Osteocyte (in vitro differentiated cells): ENCODE measurements around the gene RCCD1. TPM values are rescaled to one million over a fixed set of nuclear protein-coding genes. Genes with fewer than 3 reads are reported as not detected.
"Not testable (repeated sequence)": the region's sequence is repeated elsewhere in the genome, so short reads cannot be mapped to it uniquely, and the experiment has no call there.

Source experiments
- DNase-seq: peaks from one replicate; pipeline ENCODE4 v3.0.0; 2021; ENCODE audit warnings: mixed read lengths; ENCODE audit not compliant: unreplicated experiment; ENCODE audit errors: extremely low spot score
- H3K27ac Mint-ChIP-seq: one replicate; pipeline ENCODE4 v1.8.0; 2021; ENCODE audit warnings: mild to moderate bottlenecking, mixed read lengths; ENCODE audit not compliant: unreplicated experiment
- H3K27me3 Mint-ChIP-seq: one replicate; pipeline ENCODE4 v1.8.0; 2021; ENCODE audit warnings: mixed read lengths; ENCODE audit not compliant: unreplicated experiment
- H3K36me3 Mint-ChIP-seq: one replicate; pipeline ENCODE4 v1.8.0; 2021; ENCODE audit warnings: mixed read lengths; ENCODE audit not compliant: unreplicated experiment
- H3K4me1 Mint-ChIP-seq: one replicate; pipeline ENCODE4 v1.8.0; 2021; ENCODE audit warnings: mixed read lengths; ENCODE audit not compliant: unreplicated experiment
- H3K4me3 Mint-ChIP-seq: one replicate; pipeline ENCODE4 v1.8.0; 2021; ENCODE audit warnings: mild to moderate bottlenecking, moderate library complexity, mixed read lengths; ENCODE audit not compliant: unreplicated experiment
- H3K9me3 Mint-ChIP-seq: one replicate; pipeline ENCODE4 v1.8.0; 2021; ENCODE audit warnings: mixed read lengths; ENCODE audit not compliant: unreplicated experiment
- total RNA-seq: library from RNA; stranded (reverse); gene quantifications from 2 replicates; pipeline ENCODE4 v1.2.1, GENCODE V29; 2021
- TF ChIP-seq, protein P1 (sequence below): fragments of 200-600 bp; sonication (generic); IDR thresholded peaks from 2 replicates; pipeline ENCODE4 v1.5.0; 2021; ENCODE audit warnings: antibody characterized with exemption, mild to moderate bottlenecking, moderate library complexity

Gene RCCD1
- total RNA-seq, 1 donor from 2014 or later, result 12.0 TPM

DNA sequence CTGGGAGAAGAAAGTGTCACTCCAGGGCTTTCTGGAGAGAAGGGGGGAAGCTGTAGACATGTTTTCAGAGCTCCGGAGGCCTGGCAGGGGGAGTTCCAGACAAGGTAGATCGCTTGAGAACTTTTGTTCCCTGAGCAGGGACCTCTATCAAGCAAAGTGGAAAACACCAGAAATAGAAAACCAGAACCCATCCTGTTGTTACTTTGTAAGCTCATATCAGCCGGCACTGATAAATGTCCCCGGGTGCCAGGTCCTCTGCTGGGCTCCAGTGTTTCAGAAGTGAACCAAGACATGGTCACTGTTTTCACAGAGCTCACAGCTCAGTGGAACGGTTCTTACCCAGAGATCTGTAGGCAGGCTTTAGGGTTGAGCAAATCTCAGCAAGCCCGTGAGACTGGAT is 35.8 kb upstream of the RCCD1 start:
- Mint-ChIP-seq H3K4me3 (no peak overlapping the region), H3K4me1 (no peaks in the 10 kb centered on the region), H3K27ac (no peak overlapping the region), H3K9me3 (no peaks in the 10 kb centered on the region), H3K36me3 (peaks cover 41% of the 10 kb centered on the region), H3K27me3 (no peaks in the 10 kb centered on the region)
- TF ChIP-seq, protein P1, sequence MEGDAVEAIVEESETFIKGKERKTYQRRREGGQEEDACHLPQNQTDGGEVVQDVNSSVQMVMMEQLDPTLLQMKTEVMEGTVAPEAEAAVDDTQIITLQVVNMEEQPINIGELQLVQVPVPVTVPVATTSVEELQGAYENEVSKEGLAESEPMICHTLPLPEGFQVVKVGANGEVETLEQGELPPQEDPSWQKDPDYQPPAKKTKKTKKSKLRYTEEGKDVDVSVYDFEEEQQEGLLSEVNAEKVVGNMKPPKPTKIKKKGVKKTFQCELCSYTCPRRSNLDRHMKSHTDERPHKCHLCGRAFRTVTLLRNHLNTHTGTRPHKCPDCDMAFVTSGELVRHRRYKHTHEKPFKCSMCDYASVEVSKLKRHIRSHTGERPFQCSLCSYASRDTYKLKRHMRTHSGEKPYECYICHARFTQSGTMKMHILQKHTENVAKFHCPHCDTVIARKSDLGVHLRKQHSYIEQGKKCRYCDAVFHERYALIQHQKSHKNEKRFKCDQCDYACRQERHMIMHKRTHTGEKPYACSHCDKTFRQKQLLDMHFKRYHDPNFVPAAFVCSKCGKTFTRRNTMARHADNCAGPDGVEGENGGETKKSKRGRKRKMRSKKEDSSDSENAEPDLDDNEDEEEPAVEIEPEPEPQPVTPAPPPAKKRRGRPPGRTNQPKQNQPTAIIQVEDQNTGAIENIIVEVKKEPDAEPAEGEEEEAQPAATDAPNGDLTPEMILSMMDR, result no peak
- DNase-seq, result no peak

DNA sequence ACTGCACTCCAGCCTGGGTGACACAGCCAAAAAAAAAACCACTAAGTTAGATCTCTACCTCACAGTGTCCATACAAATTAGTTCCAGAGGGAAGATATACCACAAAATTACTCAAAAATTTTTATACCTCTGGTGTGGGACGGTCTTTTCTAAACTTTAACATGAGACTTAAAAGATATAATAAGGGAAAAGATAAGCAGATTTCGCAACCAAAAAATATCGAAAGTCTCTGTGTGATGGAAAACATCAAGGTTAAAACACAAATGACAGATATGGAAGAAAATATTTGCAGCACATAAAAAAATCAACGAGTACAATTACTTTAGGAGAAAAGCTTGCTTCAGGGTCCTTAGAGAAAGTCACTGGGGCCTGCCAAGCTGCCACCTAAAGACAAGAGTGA is 32.8 kb upstream of the RCCD1 start:
- Mint-ChIP-seq H3K36me3 (peaks cover 23% of the 10 kb centered on the region), H3K4me1 (no peaks in the 10 kb centered on the region), H3K9me3 (no peaks in the 10 kb centered on the region), H3K4me3 (no peak overlapping the region), H3K27ac (no peak overlapping the region), H3K27me3 (no peaks in the 10 kb centered on the region)
- TF ChIP-seq, protein P1, result no peak
- no peak for DNase-seq

DNA sequence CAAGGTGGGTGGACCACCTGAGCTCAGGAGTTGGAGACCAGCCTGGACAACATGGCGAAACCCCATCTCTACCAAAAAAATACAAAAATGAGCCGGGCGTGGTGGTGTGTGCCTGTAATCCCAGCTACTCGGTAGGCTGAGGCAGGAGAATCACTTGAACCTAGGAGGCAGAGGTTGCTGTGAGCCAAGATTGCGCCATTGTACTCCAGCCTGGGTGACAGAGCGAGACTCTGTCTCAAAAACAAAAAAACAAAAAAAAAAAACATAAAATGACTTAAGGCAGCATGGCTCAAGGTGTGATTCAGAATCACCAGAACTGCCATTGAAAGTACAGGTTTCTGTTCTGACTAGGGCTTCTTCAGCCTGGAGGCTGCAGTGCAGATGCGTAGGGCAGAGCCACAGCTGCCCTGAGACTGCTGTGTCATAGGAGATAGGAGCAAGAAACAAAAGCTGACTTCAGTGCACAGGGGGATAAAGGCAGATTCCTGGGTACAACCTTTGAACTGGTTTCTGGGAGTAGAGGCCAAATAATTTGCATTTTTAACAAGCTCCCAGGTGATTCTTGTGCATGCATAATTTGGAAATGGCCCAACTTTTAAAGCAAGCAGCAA is 31.9 kb upstream of the RCCD1 start:
- H3K27ac Mint-ChIP-seq, result peak overlapping the region; percentile 47
- H3K9me3 Mint-ChIP-seq, DNase-seq, H3K4me1 Mint-ChIP-seq, H3K27me3 Mint-ChIP-seq, H3K4me3 Mint-ChIP-seq: not testable (repeated sequence)
- H3K36me3 Mint-ChIP-seq, result peaks cover 19% of the 10 kb centered on the region

DNA sequence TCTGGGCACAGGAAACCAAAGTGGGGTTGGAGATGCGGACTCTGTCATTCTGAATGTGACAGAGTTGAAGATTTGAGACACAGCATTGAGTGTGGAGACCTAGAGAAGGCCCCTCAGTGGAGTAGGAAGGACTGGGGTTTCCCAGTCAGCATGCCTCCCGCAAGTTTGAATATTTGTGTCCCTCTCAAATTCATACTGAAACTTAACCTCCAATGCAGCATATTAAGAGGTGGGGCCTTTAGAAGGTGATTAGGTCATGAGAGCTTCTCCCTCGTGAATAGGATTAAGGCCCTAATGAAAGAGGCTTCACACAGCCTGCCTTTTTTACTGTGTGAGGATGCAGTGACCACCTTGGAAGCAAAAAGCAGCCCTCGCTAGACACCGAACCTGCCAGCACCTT is 30.3 kb upstream of the RCCD1 start:
- Mint-ChIP-seq H3K9me3 (no peaks in the 10 kb centered on the region), H3K4me3 (no peak overlapping the region), H3K36me3 (peaks cover 11% of the 10 kb centered on the region), H3K27me3 (no peaks in the 10 kb centered on the region), H3K4me1 (no peaks in the 10 kb centered on the region), H3K27ac (no peak overlapping the region)
- TF ChIP-seq, protein P1, result no peak
- DNase-seq, result no peak

DNA sequence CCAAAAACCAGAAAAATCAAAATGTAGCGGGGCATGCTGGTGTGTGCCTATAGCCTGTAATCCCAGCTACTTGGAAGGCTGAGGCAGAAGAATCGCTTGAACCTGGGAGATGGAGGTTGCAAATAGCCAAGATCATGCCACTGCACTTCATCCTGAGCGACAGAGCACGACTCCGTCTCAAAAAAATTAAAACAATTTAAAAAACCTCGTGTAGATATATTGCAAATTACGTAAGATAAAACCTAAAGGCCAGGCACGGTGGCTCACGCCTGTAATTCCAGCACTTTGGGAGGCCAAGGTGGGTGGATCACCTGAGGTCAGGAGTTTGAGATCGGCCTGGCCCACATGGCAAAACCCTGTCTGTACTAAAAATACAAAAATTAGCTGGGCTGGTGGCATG is 27.9 kb upstream of the RCCD1 start:
- DNase-seq, H3K4me3 Mint-ChIP-seq, H3K9me3 Mint-ChIP-seq, H3K4me1 Mint-ChIP-seq, H3K27ac Mint-ChIP-seq, H3K36me3 Mint-ChIP-seq, H3K27me3 Mint-ChIP-seq: not testable (repeated sequence)

DNA sequence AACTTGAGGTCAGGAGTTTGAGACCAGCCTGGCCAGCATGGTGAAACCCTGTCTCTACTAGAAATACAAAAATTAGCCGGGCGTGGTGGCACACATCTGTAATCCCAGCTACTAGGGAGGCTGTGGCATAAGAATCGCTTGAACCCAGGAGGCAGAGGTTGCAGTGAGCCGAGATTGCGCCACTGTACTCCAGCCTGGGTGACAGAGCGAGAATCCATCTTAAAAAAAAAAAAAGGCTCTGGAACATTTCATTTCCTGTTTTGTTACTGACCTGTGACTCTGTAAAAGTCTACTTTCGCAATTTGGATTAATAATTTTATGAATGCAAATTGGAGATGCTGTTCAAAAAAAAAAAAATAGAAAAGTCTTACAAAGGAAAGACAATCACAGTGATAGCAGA is 26.6 kb upstream of the RCCD1 start:
- H3K4me1 Mint-ChIP-seq, result peaks cover 11% of the 10 kb centered on the region
- not testable (repeated sequence) for H3K27ac Mint-ChIP-seq, H3K36me3 Mint-ChIP-seq, DNase-seq, H3K9me3 Mint-ChIP-seq, H3K4me3 Mint-ChIP-seq, H3K27me3 Mint-ChIP-seq
